ENCODE results near the gene KLHL21.

- TF ChIP-seq POLR2A (IDR thresholded peaks at IDR 0.05; ENCODE audit: low read depth, low read length) (no peak), RAD21 (IDR thresholded peaks at IDR 0.05; ENCODE audit: low read length) (no peak), MXI1 (IDR thresholded peaks at IDR 0.05; ENCODE audit: borderline replicate concordance, low read depth, low read length) (no peak), RFX5 (IDR thresholded peaks at IDR 0.05; ENCODE audit: low read depth, low read length) (no peak), SMC3 (IDR thresholded peaks at IDR 0.05; ENCODE audit: low read depth, low read length) (no peak), CEBPB (IDR thresholded peaks at IDR 0.05; ENCODE audit: low read depth, low read length) (no peak)
- TF ChIP-seq, protein P1, sequence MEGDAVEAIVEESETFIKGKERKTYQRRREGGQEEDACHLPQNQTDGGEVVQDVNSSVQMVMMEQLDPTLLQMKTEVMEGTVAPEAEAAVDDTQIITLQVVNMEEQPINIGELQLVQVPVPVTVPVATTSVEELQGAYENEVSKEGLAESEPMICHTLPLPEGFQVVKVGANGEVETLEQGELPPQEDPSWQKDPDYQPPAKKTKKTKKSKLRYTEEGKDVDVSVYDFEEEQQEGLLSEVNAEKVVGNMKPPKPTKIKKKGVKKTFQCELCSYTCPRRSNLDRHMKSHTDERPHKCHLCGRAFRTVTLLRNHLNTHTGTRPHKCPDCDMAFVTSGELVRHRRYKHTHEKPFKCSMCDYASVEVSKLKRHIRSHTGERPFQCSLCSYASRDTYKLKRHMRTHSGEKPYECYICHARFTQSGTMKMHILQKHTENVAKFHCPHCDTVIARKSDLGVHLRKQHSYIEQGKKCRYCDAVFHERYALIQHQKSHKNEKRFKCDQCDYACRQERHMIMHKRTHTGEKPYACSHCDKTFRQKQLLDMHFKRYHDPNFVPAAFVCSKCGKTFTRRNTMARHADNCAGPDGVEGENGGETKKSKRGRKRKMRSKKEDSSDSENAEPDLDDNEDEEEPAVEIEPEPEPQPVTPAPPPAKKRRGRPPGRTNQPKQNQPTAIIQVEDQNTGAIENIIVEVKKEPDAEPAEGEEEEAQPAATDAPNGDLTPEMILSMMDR (conservative IDR thresholded peaks at IDR 0.05; ENCODE audit: low read depth, low read length), result 0 out of 2 replicates have a peak, but pooled peaks have one; percentile 17
Measured at GRCh38 chr1:6547301-6547700, 55.4 kb downstream of the KLHL21 start.
